GM04504 (cell line): Measurements from ENCODE around the gene GDF15.
A peak's percentile ranks its signal among the peaks of the same experiment; 100 is the strongest.
"Not testable (repeated sequence)": the region's sequence is repeated elsewhere in the genome, so short reads cannot be mapped to it uniquely, and the experiment has no call there.

Experiments used
- DNase-seq: peaks from one replicate; pipeline ENCODE4 v3.0.0-alpha.2; 2012; ENCODE audit warnings: low read depth

Gene GDF15

GRCh38 chr19:18392417-18392816 is 6.5 kb downstream of the GDF15 start:
- no peak for DNase-seq

- DNase-seq: no peak
These were observed 7.0 kb downstream of the GDF15 start for GRCh38 chr19:18392926-18393325.

- no peak for DNase-seq
These were observed 7.9 kb downstream of the GDF15 start for GRCh38 chr19:18393836-18394235.

- no peak for DNase-seq
These were observed 10.7 kb downstream of the GDF15 start for GRCh38 chr19:18396471-18397241.

- DNase-seq: no peak
These were observed 11.6 kb downstream of the GDF15 start, which contains the start of gene LRRC25 for GRCh38 chr19:18397242-18398202. Gene LRRC25 (minus strand): TSS chr19:18397622. CDS start chr19:18396963, 659 bp downstream.

GRCh38 chr19:18399008-18399407 is 13.1 kb downstream of the GDF15 start:
- DNase-seq: no peak

- no peak for DNase-seq
These were observed 15.7 kb downstream of the GDF15 start for GRCh38 chr19:18401580-18402112.

- not testable (repeated sequence) for DNase-seq
These were observed 16.7 kb downstream of the GDF15 start for GRCh38 chr19:18402455-18403248.

GRCh38 chr19:18405754-18406153 is 19.8 kb downstream of the GDF15 start:
- not testable (repeated sequence) for DNase-seq

GRCh38 chr19:18406749-18407148 is 20.8 kb downstream of the GDF15 start:
- no peak for DNase-seq

GRCh38 chr19:18408053-18408476 is 22.1 kb downstream of the GDF15 start:
- no peak for DNase-seq

- no peak for DNase-seq
These were observed 26.8 kb downstream of the GDF15 start for GRCh38 chr19:18412610-18413239.

GRCh38 chr19:18414504-18415177 is 28.7 kb downstream of the GDF15 start:
- DNase-seq: no peak

GRCh38 chr19:18415178-18415867 is 29.4 kb downstream of the GDF15 start:
- DNase-seq: peak; percentile 57

- peak; percentile 82 for DNase-seq
These were observed 30.9 kb downstream of the GDF15 start for GRCh38 chr19:18416778-18417249.

- DNase-seq: peak; percentile 62
These were observed 31.5 kb downstream of the GDF15 start for GRCh38 chr19:18417250-18418028.

- DNase-seq: no peak
These were observed 32.1 kb downstream of the GDF15 start for GRCh38 chr19:18418029-18418482.

- no peak for DNase-seq
These were observed 32.7 kb downstream of the GDF15 start for GRCh38 chr19:18418483-18419194.
